ENCODE data around the gene PKMYT1.

The PKMYT1 gene

DNA sequence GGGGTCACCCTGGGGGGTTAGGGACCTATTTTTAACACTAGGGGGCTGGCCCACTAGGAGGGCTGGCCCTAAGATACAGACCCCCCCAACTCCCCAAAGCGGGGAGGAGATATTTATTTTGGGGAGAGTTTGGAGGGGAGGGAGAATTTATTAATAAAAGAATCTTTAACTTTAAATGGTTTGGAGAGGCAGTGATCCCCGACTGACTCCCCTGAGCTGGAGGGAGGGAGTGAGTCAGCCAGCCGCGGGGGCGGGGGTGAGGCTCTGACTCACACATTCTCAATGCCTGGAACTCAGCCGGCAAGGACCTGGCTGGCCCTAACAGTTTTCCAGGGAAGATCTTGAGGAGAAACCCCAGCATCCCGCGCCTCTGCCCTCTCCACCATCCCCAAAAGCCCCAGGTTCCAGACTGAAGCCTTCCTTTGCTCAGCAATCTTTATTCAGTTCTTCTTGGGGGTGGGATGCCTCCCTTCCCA, 42.0 kb upstream of the PKMYT1 start:
- no peak for TF ChIP-seq CTCF (IDR thresholded peaks at IDR 0.05; ENCODE audit: low read depth, low read length, missing control alignments)
- no peak for DNase-seq (ENCODE audit: low read depth)
- no peak overlapping the region for H3K4me3 ChIP-seq (ENCODE audit: low read depth, low read length)

- no peak for DNase-seq (ENCODE audit: low read depth)
- peak; percentile 46 for TF ChIP-seq CTCF (IDR thresholded peaks at IDR 0.05; ENCODE audit: low read depth, low read length, missing control alignments)
- H3K4me3 ChIP-seq (ENCODE audit: low read depth, low read length): peak overlapping the region; percentile 68
Measured at GRCh38 chr16:3021449-3022207, 41.4 kb upstream of the PKMYT1 start.

DNA sequence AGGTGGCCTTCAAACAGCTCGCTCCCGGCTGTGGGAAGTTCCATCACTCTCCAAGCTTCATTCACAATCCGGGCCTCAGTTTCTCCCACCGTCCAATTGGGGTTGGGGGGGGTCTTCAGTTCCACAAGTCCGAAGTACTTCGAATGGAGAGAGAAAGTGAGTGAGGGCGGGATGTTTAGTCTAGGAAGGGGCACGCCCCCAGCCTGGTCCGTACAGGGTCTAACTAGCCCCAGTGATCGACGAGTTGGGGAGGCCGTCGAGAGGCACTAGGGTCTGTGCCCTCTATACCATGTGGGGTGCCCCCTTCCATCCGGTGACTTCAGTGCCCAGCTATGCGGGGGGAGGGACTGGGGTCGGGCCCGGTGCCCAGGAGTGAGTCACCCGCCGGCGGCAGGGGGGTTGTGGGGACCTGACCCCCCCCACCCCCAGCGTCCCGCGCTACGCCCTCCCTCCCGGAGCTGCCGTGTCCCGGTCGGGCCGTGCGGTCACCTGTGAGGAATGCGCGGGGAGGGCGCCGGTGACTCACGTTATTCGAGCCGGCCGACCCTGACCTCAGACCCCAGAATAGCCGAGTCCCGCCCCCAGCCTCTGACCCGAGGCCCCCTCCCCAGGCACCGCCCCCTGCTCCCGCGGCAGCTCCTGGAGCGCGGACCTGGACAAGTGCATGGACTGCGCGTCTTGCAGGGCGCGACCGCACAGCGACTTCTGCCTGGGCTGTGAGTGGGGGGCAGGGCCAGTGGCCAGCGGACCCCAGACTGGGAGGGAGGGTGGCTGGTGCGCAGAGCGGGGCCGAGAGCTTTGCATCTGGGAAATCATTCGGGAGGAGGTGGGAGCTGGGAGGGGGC, 40.6 kb upstream of the PKMYT1 start:
- no peak for TF ChIP-seq CTCF (IDR thresholded peaks at IDR 0.05; ENCODE audit: low read depth, low read length, missing control alignments)
- no peak for DNase-seq (ENCODE audit: low read depth)
- peak overlapping the region; percentile 68 for H3K4me3 ChIP-seq (ENCODE audit: low read depth, low read length)

GRCh38 chr16:3020247-3020603, 40.0 kb upstream of the PKMYT1 start, which contains the start of gene TNFRSF12A:
Gene TNFRSF12A (plus strand): TSS chr16:3020368. CDS start chr16:3020398, 30 bp downstream.
- H3K4me3 ChIP-seq (ENCODE audit: low read depth, low read length): peak within 1 kb of the TSS; percentile 68
- DNase-seq (ENCODE audit: low read depth): no peak
- TF ChIP-seq CTCF (IDR thresholded peaks at IDR 0.05; ENCODE audit: low read depth, low read length, missing control alignments): no peak

DNA sequence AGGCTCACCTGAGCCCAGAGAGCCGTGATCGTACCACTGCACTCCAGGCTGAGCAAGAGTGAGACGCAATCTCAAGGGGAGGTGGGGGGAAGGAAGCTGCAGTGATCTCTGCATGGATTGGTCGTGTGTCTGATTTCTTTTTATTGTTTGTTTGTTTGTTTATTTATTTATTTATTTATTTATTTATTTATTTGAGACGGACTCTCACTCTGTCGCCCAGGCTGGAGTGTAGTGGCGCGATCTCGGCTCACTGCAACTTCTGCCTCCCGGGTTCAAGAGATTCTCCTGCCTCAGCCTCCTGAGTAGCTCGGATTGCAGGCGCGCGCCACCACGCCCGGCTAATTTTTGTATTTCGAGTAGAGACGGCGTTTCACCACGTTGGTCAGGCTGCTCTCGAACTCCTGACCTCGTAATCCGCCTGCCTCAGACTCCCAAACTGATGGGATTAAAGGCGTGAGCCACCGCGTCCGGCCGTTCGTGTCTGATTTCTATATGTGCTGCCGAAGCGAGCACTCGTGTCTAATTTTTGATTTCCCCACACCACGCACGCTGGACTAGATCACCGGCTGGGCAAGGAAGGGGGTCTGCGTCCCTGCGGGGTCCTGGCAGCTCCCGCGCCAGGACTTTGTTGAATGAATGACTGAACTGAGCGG, 39.5 kb upstream of the PKMYT1 start:
- no peak for TF ChIP-seq CTCF (IDR thresholded peaks at IDR 0.05; ENCODE audit: low read depth, low read length, missing control alignments)

GRCh38 chr16:3017794-3018506, 37.7 kb upstream of the PKMYT1 start, which contains the start of gene CLDN6:
Gene CLDN6 (minus strand): TSS chr16:3018183. CDS start chr16:3016021, 2,162 bp downstream.
- peak; percentile 33 for TF ChIP-seq CTCF (IDR thresholded peaks at IDR 0.05; ENCODE audit: low read depth, low read length, missing control alignments)
- H3K4me3 ChIP-seq (ENCODE audit: low read depth, low read length): no peak within 1 kb of the TSS
- DNase-seq (ENCODE audit: low read depth): no peak

More for the DNA sequence above, 39.5 kb upstream of the PKMYT1 start:
- peak overlapping the region; percentile 46 for H3K4me3 ChIP-seq (ENCODE audit: low read depth, low read length)
- no peak for DNase-seq (ENCODE audit: low read depth)

Measured in GM12864 (cell line).